ENCODE measurements around the gene MAN2B1. TPM values are rescaled to one million over a fixed set of nuclear protein-coding genes. Genes with fewer than 3 reads are reported as not detected.
"Not testable (repeated sequence)": the region's sequence is repeated elsewhere in the genome, so short reads cannot be mapped to it uniquely, and the experiment has no call there.

Gene MAN2B1
- 10 to 100 TPM; 83.8 to 85.3 TPM for total RNA-seq
- 76.4 TPM for polyA plus RNA-seq

- peaks cover 1% of the 10 kb centered on the region for H3K36me3 ChIP-seq (ENCODE audit: insufficient read depth, low read length)
- peaks cover 40% of the 10 kb centered on the region for H3K4me1 ChIP-seq (ENCODE audit: insufficient read depth, low read length)
- DNase-seq: peak; percentile 77 to 84 (median 79)
- Mint-ChIP-seq H3K27me3 (no peaks in the 10 kb centered on the region), H3K9me3 (no peaks in the 10 kb centered on the region), H3K36me3 (peaks cover 0 to 52% (median 3%) of the 10 kb centered on the region in 3 donors), H3K27ac (peak within 1 kb of the TSS; percentile 89 to 100 (median 98)), H3K4me3 (peak within 1 kb of the TSS; percentile 87 to 100 (median 97)), H3K4me1 (peaks cover 43 to 59% (median 46%) of the 10 kb centered on the region in 3 donors)
- peak within 1 kb of the TSS; percentile 72 for H3K27ac ChIP-seq (ENCODE audit: low read depth, low read length)
- H3K9me3 ChIP-seq (ENCODE audit: low read length): no peaks in the 10 kb centered on the region
- CTCF ChIA-PET: interaction anchor here (0.7 to 5.7 kb wide), 5 partner anchors 12 to 182 kb away, joined by 3 to 32 read pairs (median 3); partner anchors contain the start of gene ZNF709
- H3K27me3 ChIP-seq (ENCODE audit: insufficient read depth, low read length, poor library complexity, severe bottlenecking): no peaks in the 10 kb centered on the region
- H3K4me3 ChIP-seq (ENCODE audit: low read length): peak within 1 kb of the TSS; percentile 83
- POLR2A ChIA-PET: interaction anchor here (0.5 to 1.7 kb wide), 5 partner anchors 13 to 1069 kb away, joined by 3 to 5 read pairs (median 4); partner anchors contain the start of genes ZNF490, ZNF563 and ZNF791
These were observed at the start of gene MAN2B1, which contains the start of gene WDR83 for GRCh38 chr19:12666265-12667048. MAN2B1 (minus strand) TSS chr19:12666742; CDS start chr19:12666701, 41 bp downstream. WDR83 (plus strand) TSS chr19:12666807; CDS start chr19:12669791, 2,984 bp downstream.

- H3K9me3 ChIP-seq (ENCODE audit: low read length): no peaks in the 10 kb centered on the region
- no peaks in the 10 kb centered on the region for H3K4me1 ChIP-seq (ENCODE audit: insufficient read depth, low read length)
- Mint-ChIP-seq H3K4me1 (peaks cover 6 to 18% (median 13%) of the 10 kb centered on the region in 3 donors), H3K27ac (peak overlapping the region in 1 of 8 donors; percentile 29), H3K4me3 (no peak overlapping the region), H3K36me3 (peaks cover 0 to 66% (median 11%) of the 10 kb centered on the region in 3 donors), H3K9me3 (no peaks in the 10 kb centered on the region), H3K27me3 (no peaks in the 10 kb centered on the region)
- no peak for DNase-seq
- H3K27me3 ChIP-seq (ENCODE audit: insufficient read depth, low read length, poor library complexity, severe bottlenecking): no peaks in the 10 kb centered on the region
- peaks cover 18% of the 10 kb centered on the region for H3K36me3 ChIP-seq (ENCODE audit: insufficient read depth, low read length)
- H3K27ac ChIP-seq (ENCODE audit: low read depth, low read length): no peak overlapping the region
- no peak overlapping the region for H3K4me3 ChIP-seq (ENCODE audit: low read length)
- CTCF ChIA-PET: interaction anchor here (1.1 to 2.8 kb wide), 6 partner anchors 18 to 60 kb away, joined by 3 to 16 read pairs (median 4); partner anchors contain the start of gene TRIR
- POLR2A ChIA-PET: interaction anchor here (0.6 kb wide), 1 partner anchor 241 kb away, joined by 3 read pairs; no protein-coding TSS in a partner anchor
These were observed 49.4 kb upstream of the MAN2B1 start for GRCh38 chr19:12715929-12716328.

GRCh38 chr19:12715102-12715501, 48.6 kb upstream of the MAN2B1 start:
- no peak for DNase-seq
- Mint-ChIP-seq H3K9me3 (no peaks in the 10 kb centered on the region), H3K27me3 (no peaks in the 10 kb centered on the region), H3K36me3 (peaks cover 0 to 73% (median 15%) of the 10 kb centered on the region in 3 donors), H3K4me3 (no peak overlapping the region), H3K4me1 (peaks cover 0 to 11% (median 8%) of the 10 kb centered on the region in 3 donors), H3K27ac (no peak overlapping the region)
- Histone ChIP-seq H3K27me3 (ENCODE audit: insufficient read depth, low read length, poor library complexity, severe bottlenecking) (no peaks in the 10 kb centered on the region), H3K27ac (ENCODE audit: low read depth, low read length) (no peak overlapping the region), H3K36me3 (ENCODE audit: insufficient read depth, low read length) (peaks cover 23% of the 10 kb centered on the region), H3K9me3 (ENCODE audit: low read length) (no peaks in the 10 kb centered on the region), H3K4me1 (ENCODE audit: insufficient read depth, low read length) (no peaks in the 10 kb centered on the region), H3K4me3 (ENCODE audit: low read length) (no peak overlapping the region)
- ChIA-PET CTCF (interaction anchor here (1.1 to 1.8 kb wide), 2 partner anchors 19 to 43 kb away, joined by 3 to 5 read pairs; partner anchors contain the start of gene TRIR), POLR2A (no interaction called here)

- POLR2A ChIA-PET; CTCF ChIA-PET; H3K27ac ChIP-seq (ENCODE audit: low read depth, low read length); H3K27me3 ChIP-seq (ENCODE audit: insufficient read depth, low read length, poor library complexity, severe bottlenecking); H3K27me3 Mint-ChIP-seq; H3K4me1 Mint-ChIP-seq; H3K4me3 ChIP-seq (ENCODE audit: low read length); H3K9me3 Mint-ChIP-seq; H3K9me3 ChIP-seq (ENCODE audit: low read length); DNase-seq; H3K4me1 ChIP-seq (ENCODE audit: insufficient read depth, low read length); H3K4me3 Mint-ChIP-seq: not testable (repeated sequence)
- Mint-ChIP-seq H3K27ac (peak overlapping the region in 1 of 8 donors; percentile 61), H3K36me3 (peaks cover 0 to 75% (median 11%) of the 10 kb centered on the region in 3 donors)
- peaks cover 21% of the 10 kb centered on the region for H3K36me3 ChIP-seq (ENCODE audit: insufficient read depth, low read length)
These were observed 46.8 kb upstream of the MAN2B1 start for GRCh38 chr19:12713304-12713703.

- H3K27ac ChIP-seq (ENCODE audit: low read depth, low read length); H3K4me1 Mint-ChIP-seq; H3K9me3 ChIP-seq (ENCODE audit: low read length); H3K27ac Mint-ChIP-seq; H3K4me3 Mint-ChIP-seq; H3K4me1 ChIP-seq (ENCODE audit: insufficient read depth, low read length); H3K27me3 Mint-ChIP-seq; H3K9me3 Mint-ChIP-seq; POLR2A ChIA-PET; H3K27me3 ChIP-seq (ENCODE audit: insufficient read depth, low read length, poor library complexity, severe bottlenecking); CTCF ChIA-PET; H3K4me3 ChIP-seq (ENCODE audit: low read length): not testable (repeated sequence)
- peaks cover 0 to 76% (median 11%) of the 10 kb centered on the region in 3 donors for H3K36me3 Mint-ChIP-seq
- peaks cover 21% of the 10 kb centered on the region for H3K36me3 ChIP-seq (ENCODE audit: insufficient read depth, low read length)
- DNase-seq: peak in 1 of 5 donors; percentile 11
These were observed 45.5 kb upstream of the MAN2B1 start for GRCh38 chr19:12712077-12712476.

- Mint-ChIP-seq H3K4me1 (no peaks in the 10 kb centered on the region), H3K27me3 (no peaks in the 10 kb centered on the region), H3K36me3 (peaks cover 0 to 78% (median 9%) of the 10 kb centered on the region in 3 donors), H3K4me3 (no peak overlapping the region), H3K27ac (no peak overlapping the region), H3K9me3 (no peaks in the 10 kb centered on the region)
- ChIA-PET CTCF (interaction anchor here (1.6 to 3.7 kb wide), 2 partner anchors 45 to 136 kb away, joined by 3 to 10 read pairs; no protein-coding TSS in a partner anchor), POLR2A (no interaction called here)
- Histone ChIP-seq H3K4me3 (ENCODE audit: low read length) (no peak overlapping the region), H3K27me3 (ENCODE audit: insufficient read depth, low read length, poor library complexity, severe bottlenecking) (no peaks in the 10 kb centered on the region), H3K4me1 (ENCODE audit: insufficient read depth, low read length) (no peaks in the 10 kb centered on the region), H3K9me3 (ENCODE audit: low read length) (no peaks in the 10 kb centered on the region), H3K36me3 (ENCODE audit: insufficient read depth, low read length) (peaks cover 21% of the 10 kb centered on the region), H3K27ac (ENCODE audit: low read depth, low read length) (no peak overlapping the region)
- DNase-seq: no peak
These were observed 44.6 kb upstream of the MAN2B1 start for GRCh38 chr19:12711187-12711586.

- H3K4me3 ChIP-seq (ENCODE audit: low read length): no peak overlapping the region
- H3K27ac ChIP-seq (ENCODE audit: low read depth, low read length): no peak overlapping the region
- peaks cover 27% of the 10 kb centered on the region for H3K36me3 ChIP-seq (ENCODE audit: insufficient read depth, low read length)
- no peak for DNase-seq
- H3K36me3 Mint-ChIP-seq: peaks cover 0 to 77% (median 7%) of the 10 kb centered on the region in 3 donors
- H3K27me3 Mint-ChIP-seq: no peaks in the 10 kb centered on the region
- POLR2A ChIA-PET: no interaction called here
- H3K27ac Mint-ChIP-seq: no peak overlapping the region
- H3K9me3 Mint-ChIP-seq: no peaks in the 10 kb centered on the region
- H3K4me3 Mint-ChIP-seq: no peak overlapping the region
- H3K9me3 ChIP-seq (ENCODE audit: low read length): no peaks in the 10 kb centered on the region
- CTCF ChIA-PET: interaction anchor here (3.7 kb wide), 1 partner anchor 139 kb away, joined by 10 read pairs; no protein-coding TSS in a partner anchor
- H3K4me1 Mint-ChIP-seq: no peaks in the 10 kb centered on the region
- no peaks in the 10 kb centered on the region for H3K27me3 ChIP-seq (ENCODE audit: insufficient read depth, low read length, poor library complexity, severe bottlenecking)
- no peaks in the 10 kb centered on the region for H3K4me1 ChIP-seq (ENCODE audit: insufficient read depth, low read length)
These were observed 42.1 kb upstream of the MAN2B1 start for GRCh38 chr19:12708641-12709040.

GRCh38 chr19:12706332-12706718, 39.8 kb upstream of the MAN2B1 start:
- Histone ChIP-seq H3K27me3 (ENCODE audit: insufficient read depth, low read length, poor library complexity, severe bottlenecking) (no peaks in the 10 kb centered on the region), H3K4me3 (ENCODE audit: low read length) (no peak overlapping the region), H3K27ac (ENCODE audit: low read depth, low read length) (no peak overlapping the region), H3K9me3 (ENCODE audit: low read length) (no peaks in the 10 kb centered on the region), H3K36me3 (ENCODE audit: insufficient read depth, low read length) (peaks cover 32% of the 10 kb centered on the region), H3K4me1 (ENCODE audit: insufficient read depth, low read length) (no peaks in the 10 kb centered on the region)
- CTCF ChIA-PET: no interaction called here
- no peak overlapping the region for H3K4me3 Mint-ChIP-seq
- no peak for DNase-seq
- peaks cover 0 to 81% (median 8%) of the 10 kb centered on the region in 3 donors for H3K36me3 Mint-ChIP-seq
- no peaks in the 10 kb centered on the region for H3K9me3 Mint-ChIP-seq
- H3K27me3 Mint-ChIP-seq: no peaks in the 10 kb centered on the region
- POLR2A ChIA-PET: no interaction called here
- no peaks in the 10 kb centered on the region for H3K4me1 Mint-ChIP-seq
- H3K27ac Mint-ChIP-seq: no peak overlapping the region
